Heart left ventricle (tissue), 16 donors: Measurements from ENCODE around the gene CRLF1. TPM values are rescaled to one million over a fixed set of nuclear protein-coding genes. Genes with fewer than 3 reads are reported as not detected.

Source experiments
- ATAC-seq, 4 donors: fragments of 200-7000 bp; cut with Tn5 transposase; one replicate each; pipeline ENCODE4 v1.9.1; 2020 to 2022; ENCODE audit warnings: moderate library complexity in 4 of 4, mild to moderate bottlenecking in 3 of 4, moderate number of reproducible peaks in 1 of 4
- DNase-seq, 5 donors: peaks; one replicate each; pipeline ENCODE4 v3.0.0-alpha.2; 2020
- H3K27ac ChIP-seq, 12 donors: fragments of 200-600 bp; sonication (generic) in 4 of 12; one replicate each; pipeline versions ENCODE4 v1.5.0 to v1.8.0; 2016 to 2022; ENCODE audit warnings: mild to moderate bottlenecking in 2 of 12
- H3K27me3 ChIP-seq, 9 donors: fragments of 200-600 bp; sonication (generic) in 2 of 9; one replicate each; pipeline versions ENCODE4 v1.5.1 to v1.8.0; 2016 to 2022; ENCODE audit warnings: mild to moderate bottlenecking in 3 of 9
- H3K36me3 ChIP-seq, 9 donors: fragments of 200-600 bp; sonication (generic) in 2 of 9; one replicate each; pipeline versions ENCODE4 v1.5.0 to v1.8.0; 2018 to 2022; ENCODE audit warnings: mild to moderate bottlenecking in 2 of 9
- H3K4me1 ChIP-seq, 12 donors: fragments of 200-600 bp; sonication (generic) in 4 of 12; one replicate each; pipeline versions ENCODE4 v1.5.0 to v1.8.0; 2016 to 2022; ENCODE audit warnings: mild to moderate bottlenecking in 3 of 12
- H3K4me3 ChIP-seq, 12 donors: fragments of 200-600 bp; sonication (generic) in 4 of 12; one replicate each; pipeline versions ENCODE4 v1.5.0 to v1.8.0; 2017 to 2022; ENCODE audit warnings: mild to moderate bottlenecking in 9 of 12, moderate library complexity in 4 of 12
- H3K9me3 ChIP-seq, 12 donors: fragments of 200-600 bp; sonication (generic) in 4 of 12; one replicate each; pipeline versions ENCODE4 v1.5.0 to v1.8.0; 2016 to 2022; ENCODE audit warnings: mild to moderate bottlenecking in 1 of 12
- POLR2A ChIP-seq, 2 donors: fragments of 450-650 bp; IDR thresholded peaks; one replicate each; pipeline ENCODE4 v1.6.1; 2017; ENCODE audit warnings: antibody characterized with exemption in 2 of 2, mild to moderate bottlenecking in 2 of 2, moderate library complexity in 2 of 2
- WGBS, 4 donors: extraction: QIAGEN DNeasy Blood & Tissue Kit in 2 of 4; methylation state at CpG; one replicate each; pipeline versions ENCODE4 v1.1.5 to v1.1.7; 2013 to 2018; 5-methylcytosine and 5-hydroxymethylcytosine counted together
- intact Hi-C, 10 donors: fragments of 100-400 bp; cut with DNase I; formaldehyde crosslinking; loops; one replicate each; pipeline versions ENCODE4 v1.11.1 to v1.14.2; 2022
- polyA plus RNA-seq, 2 donors: library from polyadenylated mRNA; stranded (reverse); fragments of 200-250 nt; gene quantifications; one replicate each; pipeline ENCODE4 v1.2.3, GENCODE V29; 2013
- total RNA-seq, 9 donors: library from RNA; depleted of rRNA in 2 of 9; stranded (reverse); fragments of >200 nt in 2 of 9; fragmentation: NEBNext Ultra II Directional in 3 of 9; extraction: Animal tissue kit (Norgen Biotek cat#: 25700) in 3 of 9; gene quantifications; one replicate each; pipeline versions ENCODE4 v1.1.0 to v1.2.4, GENCODE V29; 2016 to 2023
- TF ChIP-seq, protein P1 (sequence below), 12 donors: fragments of 200-600 bp; sonication (generic) in 4 of 12; IDR thresholded peaks; one replicate each; pipeline versions ENCODE4 v1.5.0 to v1.8.0; 2018 to 2022; ENCODE audit warnings: antibody characterized with exemption in 12 of 12, mild to moderate bottlenecking in 5 of 12
- donor health status: ischemic (EF 13 %, LVEDD 7.1; RV severe dilation, severe dysfunction).
- donor health status: healthy with polysubstance abuse.
- donor health status: DM: no; HTN: yes; CAD: no.
- donor health status: DM: no; HTN: no; CAD: no.
- donor health status: ischemic (EF 25% LVEDD 6.9; RV normal size, moderate dysfunction).
- donor health status: ischemic (EF 25% LVEDD 5.7; RV mildly dilated, moderate dysfunction).
- donor health status: healthy.
- donor health status: DM: yes; HTN: yes; CAD: no.
- donor health status: ischemic (EF 35%, LVEDD 5.7; RV mildly dilated, moderate dysfunction).
- donor health status: nonischemic (EF 11% LVEDD 7.7; RV severe dilation, severe dysfunction).
- donor health status: DM: yes; HTN: yes; CAD: no.
- donor health status: PGD.
- donor health status: ischemic (EF 29% LVEDD 5.4; RV normal size, mild dysfunction).
- donor health status: nonischemic (EF 23%, LVEDD 6.1; RV moderate dilation, normal function).

CRLF1 gene
- total and polyA plus RNA-seq, 11 donors: 2.8 to 64.0 (median 12.1) TPM

DNA sequence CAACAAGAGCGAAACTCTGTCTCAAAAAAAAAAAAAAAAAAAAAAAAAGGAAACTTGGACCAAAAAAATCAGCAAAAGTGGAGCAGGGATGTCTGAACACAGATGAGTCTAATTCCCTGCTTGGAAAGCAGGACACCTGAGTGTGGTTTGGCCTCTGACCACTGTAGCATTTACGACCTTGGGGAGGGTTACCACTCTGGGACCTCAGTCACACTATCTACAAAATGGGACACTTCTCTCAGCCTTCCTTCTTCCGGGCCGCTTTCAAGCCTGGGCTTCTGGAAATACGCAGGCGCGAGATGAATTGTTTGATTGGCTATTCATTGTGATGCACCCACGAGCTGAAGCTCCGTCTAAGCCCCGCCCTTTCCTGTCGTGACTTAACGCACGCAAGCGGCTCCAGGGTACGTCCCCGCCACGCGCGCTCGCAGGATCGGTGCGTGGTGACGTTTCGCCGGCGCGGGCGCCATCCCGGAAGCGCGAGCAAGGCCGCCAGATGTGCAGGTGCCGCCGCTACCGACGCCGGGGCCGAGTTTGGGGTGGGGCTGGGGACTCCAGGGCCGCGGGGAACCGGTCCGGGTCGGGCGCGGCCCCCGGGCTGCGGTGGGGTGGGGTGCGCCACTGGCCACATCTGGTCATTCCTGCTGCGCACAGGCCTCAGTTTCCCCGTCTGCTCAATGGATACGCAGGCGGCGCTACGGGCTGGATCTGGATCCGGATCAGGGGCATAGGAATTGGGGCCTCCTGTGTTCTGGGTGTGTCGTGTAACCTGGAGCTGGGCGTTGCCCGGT is 49.0 kb downstream of the CRLF1 start, which contains the start of gene KXD1:
Gene KXD1, plus strand, starts transcription at position 460 of the 791 bp plus-strand sequence. CDS start 4,187 bp downstream, outside the sequence.
- intact Hi-C loops: loop anchor here in 4 of 10 donors (1.0 to 10.0 kb wide), 5 partner anchors 14 to 95 kb away; partner anchors contain the start of genes ELL (in 3 of the 4), FKBP8 (in 1 of the 4) and UBA52 (in 1 of the 4)
- DNase-seq (peak; percentile 98 to 99 (median 98)), ATAC-seq (peak; percentile 96 to 99 (median 97))
- no peaks in the 10 kb centered on the region for H3K9me3 ChIP-seq
- H3K27ac ChIP-seq: peak within 1 kb of the TSS; percentile 64 to 99 (median 96)
- peaks cover 5 to 36% (median 22%) of the 10 kb centered on the region in 12 donors for H3K4me1 ChIP-seq
- H3K36me3 ChIP-seq: peaks cover 0 to 10% (median under 1%) of the 10 kb centered on the region in 9 donors
- WGBS, 4 donors: 1 to 4% (median 2%) methylated on average over 11 to 58 of the region's 58 CpGs
- TF ChIP-seq, protein P1, sequence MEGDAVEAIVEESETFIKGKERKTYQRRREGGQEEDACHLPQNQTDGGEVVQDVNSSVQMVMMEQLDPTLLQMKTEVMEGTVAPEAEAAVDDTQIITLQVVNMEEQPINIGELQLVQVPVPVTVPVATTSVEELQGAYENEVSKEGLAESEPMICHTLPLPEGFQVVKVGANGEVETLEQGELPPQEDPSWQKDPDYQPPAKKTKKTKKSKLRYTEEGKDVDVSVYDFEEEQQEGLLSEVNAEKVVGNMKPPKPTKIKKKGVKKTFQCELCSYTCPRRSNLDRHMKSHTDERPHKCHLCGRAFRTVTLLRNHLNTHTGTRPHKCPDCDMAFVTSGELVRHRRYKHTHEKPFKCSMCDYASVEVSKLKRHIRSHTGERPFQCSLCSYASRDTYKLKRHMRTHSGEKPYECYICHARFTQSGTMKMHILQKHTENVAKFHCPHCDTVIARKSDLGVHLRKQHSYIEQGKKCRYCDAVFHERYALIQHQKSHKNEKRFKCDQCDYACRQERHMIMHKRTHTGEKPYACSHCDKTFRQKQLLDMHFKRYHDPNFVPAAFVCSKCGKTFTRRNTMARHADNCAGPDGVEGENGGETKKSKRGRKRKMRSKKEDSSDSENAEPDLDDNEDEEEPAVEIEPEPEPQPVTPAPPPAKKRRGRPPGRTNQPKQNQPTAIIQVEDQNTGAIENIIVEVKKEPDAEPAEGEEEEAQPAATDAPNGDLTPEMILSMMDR (IDR thresholded peaks at IDR 0.05): no peak
- TF ChIP-seq POLR2A (IDR thresholded peaks at IDR 0.05): peak in 1 of 2 donors; percentile 77
- H3K4me3 ChIP-seq: peak within 1 kb of the TSS; percentile 64 to 99 (median 92)
- H3K27me3 ChIP-seq: no peaks in the 10 kb centered on the region

DNA sequence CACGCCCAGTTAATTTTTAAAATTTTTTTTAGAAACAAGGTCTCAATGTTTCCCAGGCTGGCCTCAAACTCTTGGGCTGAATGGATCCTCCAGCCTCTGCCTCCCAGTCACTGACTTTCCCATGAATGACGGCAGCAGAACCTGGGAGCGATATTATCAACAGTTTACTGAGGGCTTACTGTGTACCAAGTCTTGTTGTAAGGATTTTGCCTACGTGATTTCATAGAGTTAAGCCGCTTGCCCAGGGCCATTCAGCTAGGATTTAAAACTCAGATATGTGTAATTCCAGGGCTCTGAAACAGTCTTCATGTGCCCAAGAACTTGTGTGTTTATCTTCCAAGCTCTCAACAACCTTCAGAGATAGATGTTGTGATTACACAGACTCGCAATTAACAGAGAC is 55.0 kb downstream of the CRLF1 start:
- Histone ChIP-seq H3K9me3 (no peaks in the 10 kb centered on the region), H3K4me1 (no peaks in the 10 kb centered on the region), H3K27me3 (no peaks in the 10 kb centered on the region), H3K27ac (no peak overlapping the region), H3K4me3 (no peak overlapping the region), H3K36me3 (no peaks in the 10 kb centered on the region)
- no peak for TF ChIP-seq POLR2A (IDR thresholded peaks at IDR 0.05)
- TF ChIP-seq, protein P1 (IDR thresholded peaks at IDR 0.05): no peak
- DNase-seq (no peak), ATAC-seq (no peak)
- WGBS, 4 donors: 70 to 72% (median 72%) methylated on average over 6 of the region's 6 CpGs
- intact Hi-C loops: loop anchor here in 1 of 10 donors (10.0 kb wide), 1 partner anchor 67 kb away; no protein-coding TSS in a partner anchor

DNA sequence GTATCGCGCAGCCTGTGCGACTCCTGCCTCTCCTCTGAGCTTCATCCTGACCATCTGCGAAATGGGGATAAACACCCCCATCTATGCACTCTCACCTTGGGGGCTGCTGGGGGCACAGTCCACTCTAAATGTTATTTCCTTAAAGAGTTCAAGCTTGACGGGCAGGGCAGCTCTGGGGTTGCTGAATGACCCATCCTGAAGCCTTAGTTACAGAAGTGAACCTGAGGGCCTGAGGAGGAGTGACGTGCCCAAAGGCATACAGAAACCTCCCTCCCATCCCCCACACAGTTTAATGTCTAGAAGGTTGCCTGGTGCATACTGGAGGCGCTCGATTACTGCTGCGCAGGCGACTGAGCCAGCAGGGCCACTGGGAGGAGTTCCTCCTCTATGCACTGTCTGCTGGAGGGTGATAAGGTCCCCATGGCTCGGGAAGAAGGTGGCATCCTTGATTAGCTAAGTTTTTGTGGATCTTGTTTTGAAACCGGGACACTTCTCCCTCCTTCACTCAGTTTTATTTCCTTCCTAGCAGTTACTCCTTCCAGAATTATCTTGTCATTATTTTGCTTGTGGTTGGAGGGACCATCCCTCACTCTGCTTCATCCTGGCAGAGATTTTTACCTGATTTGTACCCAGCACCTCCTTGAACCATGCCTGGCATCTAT is 62.7 kb downstream of the CRLF1 start:
- TF ChIP-seq, protein P1 (IDR thresholded peaks at IDR 0.05): no peak
- no peak for TF ChIP-seq POLR2A (IDR thresholded peaks at IDR 0.05)
- ATAC-seq: peak in 3 of 4 donors; percentile 31 to 58 (median 43)
- no peaks in the 10 kb centered on the region for H3K9me3 ChIP-seq
- H3K4me1 ChIP-seq: peaks cover 0 to 22% (median 15%) of the 10 kb centered on the region in 12 donors
- intact Hi-C loops: loop anchor here in 1 of 10 donors (1.0 kb wide), 1 partner anchor 13 kb away; the partner anchor contains the start of gene KXD1
- WGBS, 4 donors: 8 to 26% (median 16%) methylated on average over 6 to 12 of the region's 12 CpGs
- H3K27me3 ChIP-seq: no peaks in the 10 kb centered on the region
- DNase-seq: peak; percentile 25 to 76 (median 54)
- H3K4me3 ChIP-seq: peak overlapping the region; percentile 46 to 95 (median 69)
- H3K36me3 ChIP-seq: peaks cover 0 to 28% (median 24%) of the 10 kb centered on the region in 9 donors
- H3K27ac ChIP-seq: peak overlapping the region in 11 of 12 donors; percentile 75 to 94 (median 87)

Other genes with a start within 250 kb of the CRLF1 start
- gene GDF15, start 220.6 kb downstream of the CRLF1 start, total RNA-seq: 1 to 10 TPM in 4 of 9 donors, under 1 TPM in 5; 0.69 to 5.7 (median 0.99) TPM
- gene GDF15, start 220.6 kb downstream of the CRLF1 start, polyA plus RNA-seq: under 1 TPM; 0.33 to 0.50 TPM
- 10 to 100 TPM in 2 of 9 donors, 1 to 10 TPM in 6, under 1 TPM in 1; 0.83 to 33.0 (median 3.1) TPM for gene LRRC25, start 209.2 kb downstream of the CRLF1 start, total RNA-seq
- gene LRRC25, start 209.2 kb downstream of the CRLF1 start, polyA plus RNA-seq: 1 to 10 TPM in 1 of 2 donors, under 1 TPM in 1; 0.88 to 2.8 TPM
- gene SSBP4, start 187.4 kb downstream of the CRLF1 start, total RNA-seq: 10 to 100 TPM; 23.5 to 89.8 (median 29.4) TPM
- 10 to 100 TPM; 29.1 to 37.3 TPM for gene SSBP4, start 187.4 kb downstream of the CRLF1 start, polyA plus RNA-seq
- 10 to 100 TPM; 17.6 to 60.6 (median 24.0) TPM for gene ISYNA1, start 168.7 kb downstream of the CRLF1 start, total RNA-seq
- 10 to 100 TPM; 14.0 to 52.6 TPM for gene ISYNA1, start 168.7 kb downstream of the CRLF1 start, polyA plus RNA-seq
- 10 to 100 TPM in 4 of 9 donors, 1 to 10 TPM in 5; 5.9 to 17.8 (median 9.1) TPM for gene ELL, start 84.7 kb downstream of the CRLF1 start, total RNA-seq
- gene ELL, start 84.7 kb downstream of the CRLF1 start, polyA plus RNA-seq: 1 to 10 TPM; 6.2 to 7.3 TPM
- gene FKBP8, start 63.2 kb downstream of the CRLF1 start, total RNA-seq: 100 to 1,000 TPM; 136 to 353 (median 157) TPM
- 100 to 1,000 TPM; 142 to 270 TPM for gene FKBP8, start 63.2 kb downstream of the CRLF1 start, polyA plus RNA-seq
- gene KXD1, start 48.9 kb downstream of the CRLF1 start, total RNA-seq: 100 to 1,000 TPM in 1 of 9 donors, 10 to 100 TPM in 8; 36.1 to 116 (median 46.7) TPM
- gene KXD1, start 48.9 kb downstream of the CRLF1 start, polyA plus RNA-seq: 100 to 1,000 TPM in 1 of 2 donors, 10 to 100 TPM in 1; 36.9 to 106 TPM
- gene UBA52, start 34.9 kb downstream of the CRLF1 start, total RNA-seq: 100 to 1,000 TPM; 336 to 944 (median 761) TPM
- 100 to 1,000 TPM; 675 to 716 TPM for gene UBA52, start 34.9 kb downstream of the CRLF1 start, polyA plus RNA-seq
- 100 to 1,000 TPM in 2 of 9 donors, 10 to 100 TPM in 7; 42.9 to 205 (median 68.2) TPM for gene REX1BD, start 18.0 kb downstream of the CRLF1 start, total RNA-seq
- gene REX1BD, start 18.0 kb downstream of the CRLF1 start, polyA plus RNA-seq: 100 to 1,000 TPM in 1 of 2 donors, 10 to 100 TPM in 1; 46.8 to 101 TPM
- 1 to 10 TPM in 5 of 9 donors, under 1 TPM in 4; 0.50 to 4.6 (median 1.1) TPM for gene TMEM59L, start 6.1 kb upstream of the CRLF1 start, total RNA-seq
- 1 to 10 TPM; 1.5 to 5.1 TPM for gene TMEM59L, start 6.1 kb upstream of the CRLF1 start, polyA plus RNA-seq
- gene KLHL26, start 30.2 kb upstream of the CRLF1 start, total RNA-seq: 10 to 100 TPM in 1 of 9 donors, 1 to 10 TPM in 8; 4.6 to 11.4 (median 6.8) TPM
- 1 to 10 TPM; 2.8 to 4.9 TPM for gene KLHL26, start 30.2 kb upstream of the CRLF1 start, polyA plus RNA-seq
- gene CRTC1, start 76.9 kb upstream of the CRLF1 start, total RNA-seq: 10 to 100 TPM in 2 of 9 donors, 1 to 10 TPM in 7; 3.8 to 10.2 (median 8.2) TPM
- gene CRTC1, start 76.9 kb upstream of the CRLF1 start, polyA plus RNA-seq: 1 to 10 TPM; 4.4 to 6.4 TPM
- gene COMP, start 184.5 kb upstream of the CRLF1 start, total RNA-seq: 1 to 10 TPM in 3 of 9 donors, under 1 TPM in 5, not detected in 1; 0.16 to 2.7 (median 0.60) TPM
- gene COMP, start 184.5 kb upstream of the CRLF1 start, polyA plus RNA-seq: under 1 TPM; 0.11 to 0.53 TPM
- 10 to 100 TPM; 27.5 to 84.4 (median 40.2) TPM for gene UPF1, start 225.2 kb upstream of the CRLF1 start, total RNA-seq
- 10 to 100 TPM; 33.4 to 34.3 TPM for gene UPF1, start 225.2 kb upstream of the CRLF1 start, polyA plus RNA-seq